Thymus (tissue), 11 donors: ENCODE results near the gene NOS1AP. TPM values are rescaled to one million over a fixed set of nuclear protein-coding genes. Genes with fewer than 3 reads are reported as not detected.

Source experiments
- DNase-seq, 9 donors: peaks; one replicate each; pipeline ENCODE4 v3.0.0-alpha.2; 2013; ENCODE audit warnings: low spot score in 9 of 9, low read depth in 6 of 9, missing footprints in 1 of 9
- H3K27ac ChIP-seq, 2 donors: one replicate each; pipeline ENCODE4 v1.5.1; 2013; ENCODE audit warnings: control low read depth in 1 of 2, low read depth in 1 of 2, low read length in 1 of 2, mild to moderate bottlenecking in 1 of 2, moderate library complexity in 1 of 2
- H3K27me3 ChIP-seq, 2 donors: one replicate each; pipeline ENCODE4 v1.5.1; 2013; ENCODE audit warnings: low read length in 1 of 2; ENCODE audit not compliant: control insufficient read depth in 2 of 2, insufficient read depth in 1 of 2
- H3K36me3 ChIP-seq, 2 donors: one replicate each; pipeline ENCODE4 v1.5.1; 2013; ENCODE audit warnings: low read length in 1 of 2, mild to moderate bottlenecking in 1 of 2, moderate library complexity in 1 of 2; ENCODE audit not compliant: control insufficient read depth in 2 of 2, insufficient read depth in 2 of 2
- H3K4me1 ChIP-seq, 2 donors: one replicate each; pipeline ENCODE4 v1.5.1; 2013; ENCODE audit warnings: low read length in 2 of 2; ENCODE audit not compliant: control insufficient read depth in 2 of 2, insufficient read depth in 2 of 2
- H3K4me3 ChIP-seq, 2 donors: one replicate each; pipeline ENCODE4 v1.5.1; 2013; ENCODE audit warnings: low read length in 2 of 2, control low read depth in 1 of 2, mild to moderate bottlenecking in 1 of 2
- H3K9me3 ChIP-seq, 2 donors: one replicate each; pipeline ENCODE4 v1.5.1; 2013; ENCODE audit warnings: low read length in 1 of 2, mild to moderate bottlenecking in 1 of 2; ENCODE audit not compliant: control insufficient read depth in 2 of 2, insufficient read depth in 1 of 2
- WGBS: extraction: QIAGEN DNeasy Blood & Tissue Kit; methylation state at CpG from one replicate; pipeline ENCODE4 v1.1.7; 2013; 5-methylcytosine and 5-hydroxymethylcytosine counted together
- polyA plus RNA-seq: library from polyadenylated mRNA; stranded (reverse); fragments of 200-250 nt; gene quantifications from one replicate; pipeline ENCODE4 v1.2.3, GENCODE V29; 2013
- total RNA-seq: library from RNA; stranded (reverse); fragments of 120-200 nt; gene quantifications from one replicate; pipeline ENCODE4 v1.2.4, GENCODE V29; 2013
- donor health status: healthy.

The NOS1AP gene
- total and polyA plus RNA-seq, 2 donors: 0.05 to 0.30 TPM

GRCh38 chr1:162236618-162237017 lies 167.1 kb downstream of the NOS1AP start:
- Histone ChIP-seq H3K4me1 (no peaks in the 10 kb centered on the region), H3K4me3 (no peak overlapping the region), H3K27ac (no peak overlapping the region), H3K36me3 (no peaks in the 10 kb centered on the region), H3K9me3 (no peaks in the 10 kb centered on the region), H3K27me3 (no peaks in the 10 kb centered on the region)
- no peak for DNase-seq
- WGBS: 95% methylated on average over 2 of the region's 2 CpGs

GRCh38 chr1:162240577-162240976 lies 171.1 kb downstream of the NOS1AP start:
- Histone ChIP-seq H3K9me3 (no peaks in the 10 kb centered on the region), H3K4me1 (no peaks in the 10 kb centered on the region), H3K27me3 (no peaks in the 10 kb centered on the region), H3K4me3 (no peak overlapping the region), H3K36me3 (no peaks in the 10 kb centered on the region), H3K27ac (no peak overlapping the region)
- no peak for DNase-seq
- 96% methylated on average over 4 of the region's 4 CpGs for WGBS

- H3K27me3 ChIP-seq: no peaks in the 10 kb centered on the region
- no peaks in the 10 kb centered on the region for H3K4me1 ChIP-seq
- H3K4me3 ChIP-seq: no peak overlapping the region
- H3K27ac ChIP-seq: no peak overlapping the region
- H3K36me3 ChIP-seq: no peaks in the 10 kb centered on the region
- no peaks in the 10 kb centered on the region for H3K9me3 ChIP-seq
- DNase-seq: no peak
- WGBS: 98% methylated on average over 6 of the region's 6 CpGs
These were observed 173.3 kb downstream of the NOS1AP start for GRCh38 chr1:162242804-162243203.

- H3K4me3 ChIP-seq: no peak overlapping the region
- H3K27ac ChIP-seq: no peak overlapping the region
- WGBS: 93% methylated on average over 3 of the region's 3 CpGs
- no peaks in the 10 kb centered on the region for H3K36me3 ChIP-seq
- H3K27me3 ChIP-seq: no peaks in the 10 kb centered on the region
- no peaks in the 10 kb centered on the region for H3K9me3 ChIP-seq
- no peak for DNase-seq
- no peaks in the 10 kb centered on the region for H3K4me1 ChIP-seq
These were observed 179.5 kb downstream of the NOS1AP start for GRCh38 chr1:162248854-162249535.

- H3K27me3 ChIP-seq: no peaks in the 10 kb centered on the region
- no peaks in the 10 kb centered on the region for H3K36me3 ChIP-seq
- WGBS: 91% methylated on average over 2 of the region's 2 CpGs
- DNase-seq: no peak
- H3K27ac ChIP-seq: no peak overlapping the region
- H3K9me3 ChIP-seq: no peaks in the 10 kb centered on the region
- H3K4me3 ChIP-seq: no peak overlapping the region
- no peaks in the 10 kb centered on the region for H3K4me1 ChIP-seq
These were observed 180.7 kb downstream of the NOS1AP start for GRCh38 chr1:162250004-162250730.

GRCh38 chr1:162251102-162251501 lies 181.6 kb downstream of the NOS1AP start:
- Histone ChIP-seq H3K27me3 (no peaks in the 10 kb centered on the region), H3K4me3 (no peak overlapping the region), H3K9me3 (no peaks in the 10 kb centered on the region), H3K36me3 (no peaks in the 10 kb centered on the region), H3K4me1 (no peaks in the 10 kb centered on the region), H3K27ac (no peak overlapping the region)
- 97% methylated on average over 2 of the region's 2 CpGs for WGBS
- DNase-seq: no peak

- Histone ChIP-seq H3K36me3 (no peaks in the 10 kb centered on the region), H3K27me3 (no peaks in the 10 kb centered on the region), H3K4me1 (no peaks in the 10 kb centered on the region), H3K4me3 (no peak overlapping the region), H3K9me3 (no peaks in the 10 kb centered on the region), H3K27ac (no peak overlapping the region)
- DNase-seq: no peak
- 95% methylated on average over 2 of the region's 2 CpGs for WGBS
These were observed 182.7 kb downstream of the NOS1AP start for GRCh38 chr1:162252214-162252613.

GRCh38 chr1:162253790-162254189 lies 184.3 kb downstream of the NOS1AP start:
- no peaks in the 10 kb centered on the region for H3K4me1 ChIP-seq
- H3K36me3 ChIP-seq: no peaks in the 10 kb centered on the region
- no peak overlapping the region for H3K4me3 ChIP-seq
- H3K9me3 ChIP-seq: no peaks in the 10 kb centered on the region
- no peaks in the 10 kb centered on the region for H3K27me3 ChIP-seq
- DNase-seq: no peak
- 95% methylated on average over 3 of the region's 3 CpGs for WGBS
- no peak overlapping the region for H3K27ac ChIP-seq

- Histone ChIP-seq H3K4me1 (no peaks in the 10 kb centered on the region), H3K27me3 (no peaks in the 10 kb centered on the region), H3K36me3 (no peaks in the 10 kb centered on the region), H3K9me3 (no peaks in the 10 kb centered on the region), H3K4me3 (no peak overlapping the region), H3K27ac (no peak overlapping the region)
- WGBS: 97% methylated on average over 4 of the region's 4 CpGs
- DNase-seq: no peak
These were observed 186.8 kb downstream of the NOS1AP start for GRCh38 chr1:162256287-162256686.
